GM15510 (cell line): ENCODE measurements around the gene PHYHIPL.

ENCODE experiments used
- POLR2A ChIP-seq: IDR thresholded peaks from 3 replicates; pipeline ENCODE4 v1.6.1; 2011; ENCODE audit warnings: borderline replicate concordance; ENCODE audit not compliant: insufficient read length; ENCODE audit errors: extremely low read depth

PHYHIPL gene

GRCh38 chr10:59175538-59176240 is 754 bp upstream of the PHYHIPL start:
- no peak for TF ChIP-seq POLR2A

GRCh38 chr10:59177031-59177797 is 771 bp downstream of the PHYHIPL start:
- TF ChIP-seq POLR2A: no peak

- TF ChIP-seq POLR2A: no peak
Measured at GRCh38 chr10:59177836-59178235, 1.4 kb downstream of the PHYHIPL start.

DNA sequence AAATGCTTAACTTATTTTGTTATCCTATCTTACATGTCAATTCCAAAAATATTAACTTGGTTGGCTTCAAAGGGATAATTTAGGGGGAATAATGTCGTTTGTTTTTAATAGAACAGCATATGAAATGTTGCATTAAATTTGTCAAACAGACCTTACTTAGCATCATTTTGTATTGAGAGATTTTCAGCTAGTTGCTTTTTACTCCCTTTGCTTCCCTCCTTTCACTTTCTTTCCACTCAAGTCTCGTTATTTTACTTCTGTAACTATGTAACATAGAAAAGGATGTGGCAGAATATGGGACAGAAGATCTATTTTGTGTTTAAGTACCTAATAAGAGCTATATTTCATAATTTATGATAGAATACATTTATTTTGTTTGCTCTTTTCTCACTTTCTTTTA is 2.6 kb downstream of the PHYHIPL start:
- TF ChIP-seq POLR2A: no peak

- TF ChIP-seq POLR2A: no peak
Measured at GRCh38 chr10:59180689-59181270, 4.3 kb downstream of the PHYHIPL start.

GRCh38 chr10:59181668-59182067 is 5.2 kb downstream of the PHYHIPL start:
- TF ChIP-seq POLR2A: no peak

- no peak for TF ChIP-seq POLR2A
Measured at GRCh38 chr10:59190332-59190731, 13.9 kb downstream of the PHYHIPL start.

DNA sequence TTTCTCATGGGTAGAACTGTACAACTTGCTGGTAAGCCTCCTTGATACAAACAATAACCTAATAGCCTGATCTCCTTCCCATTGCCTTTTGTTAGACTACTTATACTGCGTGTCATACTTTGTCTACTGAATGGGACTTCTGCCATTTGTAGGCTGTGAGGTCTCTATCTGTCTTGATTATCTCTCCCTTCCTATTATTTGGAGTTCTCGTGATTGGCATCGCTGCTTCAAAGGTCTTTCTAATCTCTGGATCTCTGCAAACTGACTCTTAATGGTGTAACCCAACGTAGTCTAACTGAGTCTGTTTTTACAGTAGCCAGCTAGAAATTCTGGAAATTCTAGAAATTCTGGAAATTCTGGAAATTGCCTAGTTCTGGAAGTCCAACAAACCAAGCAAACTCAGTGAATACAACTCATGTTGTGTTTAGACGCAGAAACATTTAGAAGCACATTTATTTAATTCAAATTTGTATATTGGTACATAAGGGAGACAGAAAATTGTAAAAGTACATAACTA is 29.8 kb downstream of the PHYHIPL start:
- TF ChIP-seq POLR2A: no peak

GRCh38 chr10:59212301-59212798 is 35.9 kb downstream of the PHYHIPL start:
- TF ChIP-seq POLR2A: no peak

- TF ChIP-seq POLR2A: no peak
Measured at GRCh38 chr10:59214160-59214559, 37.7 kb downstream of the PHYHIPL start.

GRCh38 chr10:59216178-59216869 is 39.9 kb downstream of the PHYHIPL start:
- TF ChIP-seq POLR2A: no peak

- TF ChIP-seq POLR2A: no peak
Measured at GRCh38 chr10:59222788-59223187, 46.3 kb downstream of the PHYHIPL start.

DNA sequence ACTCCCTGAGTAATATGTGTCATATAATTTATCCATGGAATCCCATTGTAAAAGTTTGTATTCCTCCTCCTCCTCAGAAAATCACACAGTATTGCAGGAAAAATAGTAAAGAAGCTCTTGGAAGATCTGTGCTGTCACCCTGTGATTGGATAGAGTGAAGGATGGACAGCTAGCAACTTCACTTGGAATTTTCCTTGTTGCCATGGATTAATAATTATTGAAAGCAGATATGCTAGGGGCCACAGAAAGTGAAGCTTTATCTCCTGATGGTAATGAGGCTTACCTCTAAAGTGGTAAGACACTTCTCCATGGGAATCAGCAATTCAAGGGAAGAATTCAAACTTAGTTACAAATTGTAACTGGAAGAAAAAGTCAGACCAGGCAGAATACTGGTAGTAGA is 48.8 kb downstream of the PHYHIPL start:
- TF ChIP-seq POLR2A: no peak

DNA sequence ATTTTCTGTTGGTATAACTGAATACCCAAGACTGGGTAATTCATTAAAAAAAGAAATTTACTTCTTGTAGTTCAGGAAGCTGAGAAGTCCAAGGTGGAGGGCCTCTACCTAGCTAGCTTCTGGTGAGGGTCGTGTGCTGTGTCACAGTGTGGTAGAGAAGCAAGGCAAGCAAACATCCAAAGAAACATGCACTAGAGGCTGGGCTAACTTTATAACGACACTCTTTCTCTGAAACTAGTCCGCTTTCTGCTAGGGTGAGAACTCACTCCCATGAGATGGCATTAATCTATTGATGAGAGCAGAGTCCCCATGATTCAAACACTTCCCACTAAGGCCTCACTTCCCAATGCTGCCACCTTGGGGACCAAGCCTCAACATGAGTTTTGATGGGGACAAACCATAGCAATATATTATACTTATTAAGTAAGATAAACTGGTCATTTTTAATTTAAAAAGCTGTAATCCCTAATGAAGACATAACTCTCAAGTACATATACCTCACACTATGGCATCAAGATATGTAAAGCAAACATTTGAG is 50.8 kb downstream of the PHYHIPL start:
- no peak for TF ChIP-seq POLR2A

DNA sequence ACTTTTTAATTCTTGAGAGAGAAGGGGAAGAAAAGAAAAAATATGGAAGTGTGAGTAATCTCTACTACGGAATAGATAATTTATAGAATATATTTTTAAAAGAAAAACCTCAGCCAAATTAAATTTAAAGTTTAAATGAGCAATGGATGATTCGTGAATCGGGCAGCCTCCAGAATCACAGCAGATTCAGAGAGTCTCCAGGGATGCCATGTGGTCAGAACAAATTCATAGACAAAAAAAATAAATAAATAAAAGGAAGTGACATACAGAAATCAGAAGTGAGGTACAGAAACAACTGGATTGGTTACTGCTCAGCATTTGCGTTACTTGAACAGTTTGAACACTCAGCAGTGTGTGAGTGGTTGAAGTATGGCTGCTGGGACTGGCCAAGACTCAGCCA is 53.0 kb downstream of the PHYHIPL start:
- TF ChIP-seq POLR2A: no peak

- no peak for TF ChIP-seq POLR2A
Measured at GRCh38 chr10:59234194-59234593, 57.8 kb downstream of the PHYHIPL start.
